Uterus (tissue), 2 donors: ENCODE measurements around the gene USP6.

Experiments
- POLR2A ChIP-seq, 2 donors: fragments of 450-650 bp; IDR thresholded peaks; one replicate each; pipeline ENCODE4 v1.6.1; 2016; ENCODE audit warnings: antibody characterized with exemption in 2 of 2, mild to moderate bottlenecking in 1 of 2, moderate library complexity in 1 of 2
- TF ChIP-seq, protein P1 (sequence below), 4 experiments: fragments of 200-600 bp in 2 of 4; fragments of 450-650 bp in 2 of 4; sonication (generic) in 2 of 4; IDR thresholded peaks; one replicate each; pipeline ENCODE4 v1.5.1; 2016 to 2019; ENCODE audit warnings: antibody characterized with exemption in 4 of 4, mild to moderate bottlenecking in 2 of 4, moderate library complexity in 1 of 4

DNA sequence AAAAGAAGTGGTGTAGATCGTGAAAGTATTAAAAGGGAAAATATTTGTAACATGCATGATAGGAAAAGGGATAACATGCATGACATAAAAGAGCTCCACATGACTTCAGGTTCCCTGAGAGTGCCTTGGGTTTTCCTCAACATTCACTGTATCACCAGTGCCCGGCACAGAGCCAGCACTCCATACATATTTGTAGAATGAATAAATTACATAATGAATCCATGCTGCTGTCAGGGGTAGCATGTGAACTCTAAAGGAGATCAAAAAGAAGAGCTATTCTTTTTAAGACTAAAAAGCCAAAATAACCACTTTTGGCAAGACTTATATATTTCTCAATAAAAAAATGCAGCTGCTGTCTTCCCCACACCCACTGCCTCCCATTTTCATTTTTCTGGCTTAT lies 78.5 kb downstream of the USP6 start:
- TF ChIP-seq, protein P1, sequence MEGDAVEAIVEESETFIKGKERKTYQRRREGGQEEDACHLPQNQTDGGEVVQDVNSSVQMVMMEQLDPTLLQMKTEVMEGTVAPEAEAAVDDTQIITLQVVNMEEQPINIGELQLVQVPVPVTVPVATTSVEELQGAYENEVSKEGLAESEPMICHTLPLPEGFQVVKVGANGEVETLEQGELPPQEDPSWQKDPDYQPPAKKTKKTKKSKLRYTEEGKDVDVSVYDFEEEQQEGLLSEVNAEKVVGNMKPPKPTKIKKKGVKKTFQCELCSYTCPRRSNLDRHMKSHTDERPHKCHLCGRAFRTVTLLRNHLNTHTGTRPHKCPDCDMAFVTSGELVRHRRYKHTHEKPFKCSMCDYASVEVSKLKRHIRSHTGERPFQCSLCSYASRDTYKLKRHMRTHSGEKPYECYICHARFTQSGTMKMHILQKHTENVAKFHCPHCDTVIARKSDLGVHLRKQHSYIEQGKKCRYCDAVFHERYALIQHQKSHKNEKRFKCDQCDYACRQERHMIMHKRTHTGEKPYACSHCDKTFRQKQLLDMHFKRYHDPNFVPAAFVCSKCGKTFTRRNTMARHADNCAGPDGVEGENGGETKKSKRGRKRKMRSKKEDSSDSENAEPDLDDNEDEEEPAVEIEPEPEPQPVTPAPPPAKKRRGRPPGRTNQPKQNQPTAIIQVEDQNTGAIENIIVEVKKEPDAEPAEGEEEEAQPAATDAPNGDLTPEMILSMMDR (IDR thresholded peaks at IDR 0.05), result no peak
- TF ChIP-seq POLR2A (IDR thresholded peaks at IDR 0.05), result no peak
